ENCODE results near the gene POLE. TPM values are rescaled to one million over a fixed set of nuclear protein-coding genes. Genes with fewer than 3 reads are reported as not detected.

POLE gene
- total RNA-seq, 1 donor from 2014 or later, result 56.7 TPM

DNA sequence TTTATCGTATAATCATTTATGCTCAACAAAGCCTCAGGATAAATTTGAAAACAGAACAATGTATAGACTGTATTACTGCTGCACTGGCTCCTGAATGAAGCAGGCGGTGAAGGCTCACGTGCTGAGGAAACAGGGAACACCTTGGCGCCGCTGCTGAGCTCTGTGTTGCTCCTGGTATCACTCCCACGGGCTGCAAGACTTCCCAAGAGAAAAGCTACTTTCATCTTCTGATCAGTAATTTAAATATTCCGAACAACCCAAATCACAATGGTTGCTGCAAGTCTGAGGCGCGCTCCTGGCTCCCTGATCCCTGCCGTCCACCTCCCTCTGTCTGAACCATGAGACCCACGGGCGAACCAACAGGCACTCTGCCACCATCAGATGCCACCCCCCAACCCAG, 39.2 kb upstream of the POLE start:
- Histone ChIP-seq H3K4me3 (no peak overlapping the region), H3K27me3 (no peaks in the 10 kb centered on the region), H3K9me3 (no peaks in the 10 kb centered on the region), H3K4me1 (no peaks in the 10 kb centered on the region), H3K36me3 (peaks cover 0 to 83% of the 10 kb centered on the region in 2 donors), H3K27ac (no peak overlapping the region)
- no peak for DNase-seq (ENCODE audit: extremely low spot score in 2 of 2)
- TF ChIP-seq POLR2A (IDR thresholded peaks at IDR 0.05) (no peak), POLR2AphosphoS5 (IDR thresholded peaks at IDR 0.05; ENCODE audit: insufficient read depth in 1 of 2, low read depth in 1 of 2) (no peak)
- TF ChIP-seq, protein P1, sequence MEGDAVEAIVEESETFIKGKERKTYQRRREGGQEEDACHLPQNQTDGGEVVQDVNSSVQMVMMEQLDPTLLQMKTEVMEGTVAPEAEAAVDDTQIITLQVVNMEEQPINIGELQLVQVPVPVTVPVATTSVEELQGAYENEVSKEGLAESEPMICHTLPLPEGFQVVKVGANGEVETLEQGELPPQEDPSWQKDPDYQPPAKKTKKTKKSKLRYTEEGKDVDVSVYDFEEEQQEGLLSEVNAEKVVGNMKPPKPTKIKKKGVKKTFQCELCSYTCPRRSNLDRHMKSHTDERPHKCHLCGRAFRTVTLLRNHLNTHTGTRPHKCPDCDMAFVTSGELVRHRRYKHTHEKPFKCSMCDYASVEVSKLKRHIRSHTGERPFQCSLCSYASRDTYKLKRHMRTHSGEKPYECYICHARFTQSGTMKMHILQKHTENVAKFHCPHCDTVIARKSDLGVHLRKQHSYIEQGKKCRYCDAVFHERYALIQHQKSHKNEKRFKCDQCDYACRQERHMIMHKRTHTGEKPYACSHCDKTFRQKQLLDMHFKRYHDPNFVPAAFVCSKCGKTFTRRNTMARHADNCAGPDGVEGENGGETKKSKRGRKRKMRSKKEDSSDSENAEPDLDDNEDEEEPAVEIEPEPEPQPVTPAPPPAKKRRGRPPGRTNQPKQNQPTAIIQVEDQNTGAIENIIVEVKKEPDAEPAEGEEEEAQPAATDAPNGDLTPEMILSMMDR (IDR thresholded peaks at IDR 0.05), result no peak
- intact Hi-C loops (cut with DNase I), result no loop called here

DNA sequence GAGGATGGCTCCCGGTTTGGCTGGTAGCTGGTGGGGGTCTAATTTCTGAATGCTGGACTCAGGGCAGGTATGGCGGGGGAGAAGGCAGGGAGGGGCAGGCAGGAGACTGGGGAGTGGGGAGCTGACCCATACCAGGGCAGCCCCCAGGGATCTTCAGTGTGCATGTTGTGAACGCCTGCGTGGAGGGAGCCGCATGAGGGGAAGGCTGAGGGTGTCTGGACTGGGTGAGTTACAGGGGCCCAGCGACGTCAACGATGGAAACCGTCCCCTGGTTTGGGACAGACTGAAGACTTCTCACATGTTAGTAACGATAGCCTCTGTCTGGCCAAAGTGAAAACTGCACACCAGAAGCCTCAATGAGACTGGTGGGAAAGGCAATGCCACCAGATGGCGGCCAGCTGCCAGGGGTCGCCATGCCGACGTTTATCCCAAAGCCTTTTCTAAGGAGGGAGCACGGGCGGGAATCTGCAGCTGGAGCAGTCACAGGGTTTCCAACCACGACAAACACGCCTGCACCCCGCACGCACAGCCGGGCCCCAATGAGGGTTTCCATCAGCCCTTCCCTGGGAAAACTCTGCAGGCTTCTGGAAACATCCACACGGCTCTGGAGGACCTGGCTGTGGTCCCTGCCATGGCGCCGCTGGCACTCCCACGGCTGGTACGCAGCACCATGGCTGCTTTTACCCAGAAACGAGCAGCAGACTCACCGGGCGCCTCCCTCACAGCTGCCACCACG, 37.5 kb upstream of the POLE start:
- no peak overlapping the region for H3K27ac ChIP-seq
- H3K27me3 ChIP-seq, result no peaks in the 10 kb centered on the region
- H3K36me3 ChIP-seq, result peaks cover 0 to 71% of the 10 kb centered on the region in 2 donors
- H3K4me1 ChIP-seq, result no peaks in the 10 kb centered on the region
- TF ChIP-seq POLR2A (IDR thresholded peaks at IDR 0.05) (no peak), POLR2AphosphoS5 (IDR thresholded peaks at IDR 0.05; ENCODE audit: insufficient read depth in 1 of 2, low read depth in 1 of 2) (no peak)
- TF ChIP-seq, protein P1 (IDR thresholded peaks at IDR 0.05), result no peak
- no peaks in the 10 kb centered on the region for H3K9me3 ChIP-seq
- DNase-seq (ENCODE audit: extremely low spot score in 2 of 2), result no peak
- no peak overlapping the region for H3K4me3 ChIP-seq
- intact Hi-C loops (cut with DNase I), result no loop called here

DNA sequence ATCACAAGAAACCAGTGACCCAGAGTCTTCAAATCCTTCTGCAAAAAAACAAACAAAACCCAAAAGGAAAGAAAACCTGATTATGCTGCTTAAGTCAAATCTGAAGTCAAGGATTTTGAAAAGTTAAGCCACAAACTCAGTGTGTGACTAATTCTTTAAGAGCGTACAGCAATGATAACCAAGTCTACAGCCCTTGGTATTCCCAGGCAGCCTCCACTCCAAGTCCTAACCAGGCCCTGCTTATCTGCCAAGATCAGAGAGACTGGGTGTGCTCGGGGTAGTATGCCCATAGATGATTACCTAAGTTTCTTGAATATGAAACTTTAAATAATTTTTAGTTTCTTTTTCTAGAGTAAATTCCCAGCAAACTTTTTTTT, 36.6 kb upstream of the POLE start:
- no peaks in the 10 kb centered on the region for H3K9me3 ChIP-seq
- intact Hi-C loops (cut with DNase I), result no loop called here
- H3K4me1 ChIP-seq, result no peaks in the 10 kb centered on the region
- H3K36me3 ChIP-seq, result peaks cover 0 to 75% of the 10 kb centered on the region in 2 donors
- DNase-seq (ENCODE audit: extremely low spot score in 2 of 2), result no peak
- H3K27ac ChIP-seq, result no peak overlapping the region
- TF ChIP-seq POLR2AphosphoS5 (IDR thresholded peaks at IDR 0.05; ENCODE audit: insufficient read depth in 1 of 2, low read depth in 1 of 2) (no peak), POLR2A (IDR thresholded peaks at IDR 0.05) (no peak)
- TF ChIP-seq, protein P1 (IDR thresholded peaks at IDR 0.05), result no peak
- H3K4me3 ChIP-seq, result no peak overlapping the region
- no peaks in the 10 kb centered on the region for H3K27me3 ChIP-seq

DNA sequence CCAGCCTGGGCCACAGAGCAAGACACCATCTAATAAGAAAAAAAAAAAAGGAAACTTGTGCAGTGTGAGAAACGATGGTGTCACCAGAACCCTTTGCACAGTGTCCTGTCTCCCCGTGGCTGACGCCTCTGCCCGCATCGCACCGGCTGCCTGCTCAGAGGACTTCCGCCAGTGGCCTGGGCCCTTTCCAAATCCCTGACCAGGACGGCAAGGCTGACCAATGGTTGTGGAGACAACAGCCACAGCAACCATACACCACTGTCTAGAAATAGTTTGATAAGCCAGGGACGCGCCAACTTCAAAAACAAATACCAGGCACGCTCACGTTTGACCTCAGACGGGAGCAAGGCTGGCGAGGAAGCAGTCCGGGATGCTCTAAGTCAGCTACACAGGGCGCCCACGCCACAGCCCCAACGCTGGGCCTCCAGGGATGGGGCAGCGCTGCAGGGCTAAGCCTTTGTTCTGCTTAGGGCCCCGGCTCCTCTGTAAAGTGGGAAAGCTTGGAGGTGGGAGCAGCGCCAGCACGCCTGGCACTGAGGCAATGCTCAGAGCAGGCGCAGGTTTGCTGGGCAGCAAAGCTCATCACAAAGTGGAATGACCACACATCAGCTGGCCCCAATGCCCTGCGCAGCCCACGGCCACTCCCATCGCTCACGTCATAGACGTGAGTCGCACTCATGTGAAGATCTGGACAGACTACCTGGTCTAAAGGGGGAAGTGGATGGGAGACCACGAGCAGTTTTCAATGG, 36.0 kb upstream of the POLE start:
- no peaks in the 10 kb centered on the region for H3K4me1 ChIP-seq
- no peak overlapping the region for H3K27ac ChIP-seq
- DNase-seq (ENCODE audit: extremely low spot score in 2 of 2), result no peak
- H3K4me3 ChIP-seq, result no peak overlapping the region
- TF ChIP-seq, protein P1 (IDR thresholded peaks at IDR 0.05), result no peak
- TF ChIP-seq POLR2A (IDR thresholded peaks at IDR 0.05) (no peak), POLR2AphosphoS5 (IDR thresholded peaks at IDR 0.05; ENCODE audit: insufficient read depth in 1 of 2, low read depth in 1 of 2) (no peak)
- H3K9me3 ChIP-seq, result no peaks in the 10 kb centered on the region
- peaks cover 0 to 71% of the 10 kb centered on the region in 2 donors for H3K36me3 ChIP-seq
- no peaks in the 10 kb centered on the region for H3K27me3 ChIP-seq
- intact Hi-C loops (cut with DNase I), result no loop called here

Data from vagina (tissue), 2 donors.